Adrenal gland (tissue), 12 donors: ENCODE results near the gene TEN1. TPM values are rescaled to one million over a fixed set of nuclear protein-coding genes. Genes with fewer than 3 reads are reported as not detected.

Experiments used
- DNase-seq, 7 donors: peaks; one replicate each; pipeline ENCODE4 v3.0.0-alpha.2; 2019 to 2020
- H3K27ac ChIP-seq, 5 donors: fragments of 200-600 bp; sonication (generic) in 4 of 5; 1 replicate in 3 of 5; 2 replicates in 2 of 5; pipeline versions ENCODE4 v1.5.1 to v1.8.0; 2016 to 2020; ENCODE audit warnings: mild to moderate bottlenecking in 1 of 5
- H3K27me3 ChIP-seq: fragments of 200-600 bp; 2 replicates; pipeline ENCODE4 v1.8.0; 2021
- H3K36me3 ChIP-seq, 2 donors: fragments of 200-600 bp; replicated peaks in 1 of 2; 1 replicate in 1 of 2; 2 replicates in 1 of 2; pipeline versions ENCODE4 v1.5.1 to v1.8.0; 2018 to 2022
- H3K4me1 ChIP-seq, 2 donors: fragments of 200-600 bp; replicated peaks in 1 of 2; 1 replicate in 1 of 2; 2 replicates in 1 of 2; pipeline versions ENCODE4 v1.5.1 to v1.8.0; 2018 to 2021
- H3K4me3 ChIP-seq, 4 donors: fragments of 200-600 bp; sonication (generic) in 3 of 4; one replicate each; pipeline ENCODE4 v1.5.1; 2016 to 2018
- H3K9me3 ChIP-seq, 3 donors: fragments of 200-600 bp; sonication (generic) in 1 of 3; replicated peaks in 1 of 3; 1 replicate in 2 of 3; 2 replicates in 1 of 3; pipeline versions ENCODE4 v1.5.1 to v1.8.0; 2016 to 2021
- POLR2A ChIP-seq, 2 donors: fragments of 450-650 bp; IDR thresholded peaks; one replicate each; pipeline ENCODE4 v1.6.1; 2017; ENCODE audit warnings: antibody characterized with exemption in 2 of 2, mild to moderate bottlenecking in 2 of 2, moderate library complexity in 1 of 2
- WGBS, 4 donors: extraction: QIAGEN DNeasy Blood & Tissue Kit in 2 of 4; methylation state at CpG; one replicate each; pipeline versions ENCODE4 v1.1.5 to v1.1.7; 2013 to 2017; 5-methylcytosine and 5-hydroxymethylcytosine counted together
- intact Hi-C, 2 donors: fragments of 100-400 bp; cut with DNase I; formaldehyde crosslinking; loops; one replicate each; pipeline versions ENCODE4 v1.14.1 to v1.15.0; 2022 to 2023
- polyA plus RNA-seq, 3 donors: library from polyadenylated mRNA; stranded (reverse); fragments of 200-250 nt in 2 of 3; fragments of 350-450 nt in 1 of 3; fragmentation: Illumina TruSeq in 1 of 3; extraction: RNeasy Lipid Tissue Mini Kit (QIAGEN cat#74804) in 1 of 3; gene quantifications; one replicate each; pipeline ENCODE4 v1.2.3, GENCODE V29; 2013 to 2014
- total RNA-seq, 9 donors: library from RNA; depleted of rRNA in 4 of 9; stranded (reverse); fragments of >200 nt in 4 of 9; fragments of 120-200 nt in 1 of 9; fragmentation: NEBNext Ultra II Directional in 1 of 9; extraction: Animal tissue kit (Norgen Biotek cat#: 25700) in 1 of 9; gene quantifications; one replicate each; pipeline versions ENCODE4 v1.1.0 to v1.2.4, GENCODE V29; 2013 to 2023
- TF ChIP-seq, protein P1 (sequence below), 6 experiments: fragments of 450-650 bp in 4 of 6; fragments of 200-600 bp in 2 of 6; sonication (generic) in 1 of 6; IDR thresholded peaks; 1 replicate in 5 of 6; 2 replicates in 1 of 6; pipeline versions ENCODE4 v1.5.1 to v1.8.0; 2016 to 2021; ENCODE audit warnings: antibody characterized with exemption in 6 of 6, mild to moderate bottlenecking in 2 of 6, moderate library complexity in 1 of 6
- donor health status: healthy with polysubstance abuse.
- donor health status: Bipolar disorder and iron deficiency.
- donor health status: DM: yes; HTN: yes; CAD: no.
- donor health status: DM: no; HTN: no; CAD: no.
- donor health status: DM: no; HTN: no; CAD: no.
- donor health status: DM: yes; HTN: yes; CAD: no.

Gene TEN1
- total and polyA plus RNA-seq, 12 donors: 8.7 to 40.0 (median 25.8) TPM

DNA sequence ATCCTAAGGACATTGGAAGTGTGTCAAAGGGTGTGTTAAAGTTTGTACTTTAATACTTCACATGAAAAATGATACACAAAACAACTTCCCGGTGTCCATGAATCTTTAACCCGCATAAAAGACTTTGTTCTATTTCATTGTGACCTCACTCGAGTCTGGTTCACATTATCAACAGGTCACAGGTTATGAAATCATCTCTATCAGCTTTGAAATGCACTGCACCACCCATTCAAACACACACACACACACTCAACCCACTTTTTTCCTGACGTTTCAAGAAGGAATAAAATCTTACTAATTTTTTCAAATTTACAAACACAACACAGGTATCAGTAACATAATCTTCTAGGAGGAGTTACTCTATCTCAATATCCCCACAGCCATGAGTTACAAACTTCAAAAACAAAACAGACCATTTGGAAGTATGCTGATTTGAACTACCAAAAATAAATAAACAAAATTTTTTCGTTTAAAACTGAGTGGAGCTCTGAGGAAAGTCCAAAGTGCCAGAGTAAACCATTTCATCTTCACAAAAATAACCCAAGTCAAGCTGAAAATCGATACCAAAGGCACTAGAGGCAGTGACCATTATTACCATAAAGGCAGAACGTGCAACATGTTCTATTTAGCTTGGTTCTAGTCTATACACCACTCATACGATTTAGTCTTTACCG is 2.7 kb upstream of the TEN1 start:
- intact Hi-C loops: no loop called here
- Histone ChIP-seq H3K9me3 (no peaks in the 10 kb centered on the region), H3K27ac (peak overlapping the region in 4 of 5 donors; percentile 13 to 58 (median 26)), H3K4me1 (peaks cover 27 to 57% of the 10 kb centered on the region in 2 donors), H3K36me3 (peaks cover 0 to 17% of the 10 kb centered on the region in 2 donors), H3K4me3 (peak overlapping the region in 1 of 4 donors; percentile 9), H3K27me3 (no peaks in the 10 kb centered on the region)
- 48 to 53% (median 50%) methylated on average over 9 of the region's 9 CpGs for WGBS, 4 donors
- TF ChIP-seq POLR2A (IDR thresholded peaks at IDR 0.05): no peak
- TF ChIP-seq, protein P1, sequence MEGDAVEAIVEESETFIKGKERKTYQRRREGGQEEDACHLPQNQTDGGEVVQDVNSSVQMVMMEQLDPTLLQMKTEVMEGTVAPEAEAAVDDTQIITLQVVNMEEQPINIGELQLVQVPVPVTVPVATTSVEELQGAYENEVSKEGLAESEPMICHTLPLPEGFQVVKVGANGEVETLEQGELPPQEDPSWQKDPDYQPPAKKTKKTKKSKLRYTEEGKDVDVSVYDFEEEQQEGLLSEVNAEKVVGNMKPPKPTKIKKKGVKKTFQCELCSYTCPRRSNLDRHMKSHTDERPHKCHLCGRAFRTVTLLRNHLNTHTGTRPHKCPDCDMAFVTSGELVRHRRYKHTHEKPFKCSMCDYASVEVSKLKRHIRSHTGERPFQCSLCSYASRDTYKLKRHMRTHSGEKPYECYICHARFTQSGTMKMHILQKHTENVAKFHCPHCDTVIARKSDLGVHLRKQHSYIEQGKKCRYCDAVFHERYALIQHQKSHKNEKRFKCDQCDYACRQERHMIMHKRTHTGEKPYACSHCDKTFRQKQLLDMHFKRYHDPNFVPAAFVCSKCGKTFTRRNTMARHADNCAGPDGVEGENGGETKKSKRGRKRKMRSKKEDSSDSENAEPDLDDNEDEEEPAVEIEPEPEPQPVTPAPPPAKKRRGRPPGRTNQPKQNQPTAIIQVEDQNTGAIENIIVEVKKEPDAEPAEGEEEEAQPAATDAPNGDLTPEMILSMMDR (IDR thresholded peaks at IDR 0.05): no peak
- DNase-seq: peak in 1 of 7 donors; percentile 20

- DNase-seq: peak in 1 of 7 donors; percentile 68
- H3K4me1 ChIP-seq: peaks cover 41 to 76% of the 10 kb centered on the region in 2 donors
- H3K4me3 ChIP-seq: peak overlapping the region in 3 of 4 donors; percentile 72 to 96 (median 78)
- no peaks in the 10 kb centered on the region for H3K27me3 ChIP-seq
- no peaks in the 10 kb centered on the region for H3K9me3 ChIP-seq
- 4 to 13% (median 6%) methylated on average over 18 to 19 of the region's 19 CpGs for WGBS, 4 donors
- no peaks in the 10 kb centered on the region for H3K36me3 ChIP-seq
- intact Hi-C loops: no loop called here
- TF ChIP-seq, protein P1 (IDR thresholded peaks at IDR 0.05): no peak
- TF ChIP-seq POLR2A (IDR thresholded peaks at IDR 0.05): no peak
- H3K27ac ChIP-seq: peak overlapping the region; percentile 89 to 99 (median 97)
Observed at GRCh38 chr17:75979705-75980187, 706 bp downstream of the TEN1 start.

DNA sequence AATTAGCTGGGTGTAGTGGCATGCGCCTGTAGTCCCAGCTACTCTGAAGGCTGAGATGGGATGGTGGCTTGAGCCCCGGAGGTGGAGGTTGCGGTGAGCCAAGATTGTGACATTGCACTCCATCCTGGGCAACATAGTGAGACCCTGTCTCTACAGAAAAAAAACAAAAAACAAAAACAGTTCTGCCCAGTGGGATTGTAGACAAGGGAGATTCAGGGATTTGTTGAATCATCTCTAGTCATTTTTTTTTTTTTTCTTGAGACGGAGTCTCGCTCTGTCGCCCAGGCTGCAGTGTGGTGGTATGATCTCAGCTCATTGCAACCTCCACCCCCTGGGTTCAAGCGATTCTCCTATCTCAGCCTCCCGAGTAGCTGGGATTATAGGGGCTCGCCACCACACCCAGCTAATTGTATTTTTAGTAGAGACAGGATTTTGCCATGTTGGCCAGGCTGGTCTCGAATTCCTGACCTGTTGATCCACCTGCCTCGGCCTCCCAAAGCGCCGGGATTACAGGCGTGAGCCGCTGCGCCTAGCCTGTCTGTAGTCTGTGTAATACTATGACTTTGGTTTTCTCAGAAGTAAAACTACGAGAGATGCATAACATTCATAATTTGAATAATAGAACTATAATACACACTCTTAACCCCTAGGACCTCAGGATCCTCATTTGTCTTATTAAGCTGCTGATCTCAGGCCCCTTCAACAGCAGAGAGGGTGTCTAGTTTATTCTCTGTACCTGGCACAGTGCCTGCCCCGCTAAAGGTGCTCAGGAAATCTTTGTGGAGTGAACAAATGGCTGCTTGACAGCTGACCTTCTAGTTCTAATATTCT is 1.4 kb downstream of the TEN1 start:
- Histone ChIP-seq H3K9me3 (no peaks in the 10 kb centered on the region), H3K4me1 (peaks cover 41 to 75% of the 10 kb centered on the region in 2 donors), H3K36me3 (no peaks in the 10 kb centered on the region), H3K27me3 (no peaks in the 10 kb centered on the region), H3K27ac (peak overlapping the region; percentile 89 to 99 (median 97)), H3K4me3 (peak overlapping the region in 2 of 4 donors; percentile 72 to 78)
- intact Hi-C loops: no loop called here
- no peak for TF ChIP-seq POLR2A (IDR thresholded peaks at IDR 0.05)
- TF ChIP-seq, protein P1 (IDR thresholded peaks at IDR 0.05): no peak
- WGBS, 4 donors: 83 to 87% (median 84%) methylated on average over 18 of the region's 18 CpGs
- DNase-seq: no peak

DNA sequence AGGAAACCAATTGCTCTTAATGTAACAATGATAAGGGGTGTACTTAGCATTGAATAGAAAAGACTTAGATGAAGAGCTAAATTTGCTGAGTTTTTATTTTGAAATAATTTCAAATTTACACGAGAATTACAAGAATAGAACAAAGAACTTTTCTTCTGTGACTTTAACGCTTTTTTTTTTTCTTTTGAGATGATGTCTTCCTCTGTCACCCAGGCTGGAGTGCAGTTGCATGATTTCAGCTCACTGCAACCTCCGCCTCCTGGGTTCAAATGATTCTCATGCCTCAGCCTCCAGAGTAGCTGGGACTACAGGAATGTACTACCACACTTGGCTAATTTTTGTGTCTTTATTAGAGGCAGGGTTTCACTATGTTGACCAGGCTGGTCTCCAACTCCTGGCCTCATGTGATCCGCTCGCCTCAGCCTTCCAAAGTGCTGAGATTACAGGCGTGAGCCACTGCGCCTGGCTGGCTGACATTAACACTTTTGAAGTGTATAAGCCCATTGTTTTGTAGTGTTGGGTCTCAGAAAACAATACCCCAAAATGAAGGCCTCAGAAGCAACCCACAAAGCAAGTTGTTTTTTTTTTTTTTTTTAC is 2.1 kb downstream of the TEN1 start:
- TF ChIP-seq POLR2A (IDR thresholded peaks at IDR 0.05): no peak
- TF ChIP-seq, protein P1 (IDR thresholded peaks at IDR 0.05): no peak
- Histone ChIP-seq H3K9me3 (no peaks in the 10 kb centered on the region), H3K27me3 (no peaks in the 10 kb centered on the region), H3K4me3 (no peak overlapping the region), H3K36me3 (no peaks in the 10 kb centered on the region), H3K4me1 (peaks cover 34 to 68% of the 10 kb centered on the region in 2 donors), H3K27ac (peak overlapping the region in 2 of 5 donors; percentile 97 to 99)
- no peak for DNase-seq
- intact Hi-C loops: no loop called here
- 86 to 95% (median 90%) methylated on average over 7 of the region's 7 CpGs for WGBS, 4 donors
